ENCODE results near the gene CCL8. TPM values are rescaled to one million over a fixed set of nuclear protein-coding genes. Genes with fewer than 3 reads are reported as not detected.

The CCL8 gene
- total RNA-seq (not detected), total RNA-seq (0 reads per million in 2 donors)

DNA sequence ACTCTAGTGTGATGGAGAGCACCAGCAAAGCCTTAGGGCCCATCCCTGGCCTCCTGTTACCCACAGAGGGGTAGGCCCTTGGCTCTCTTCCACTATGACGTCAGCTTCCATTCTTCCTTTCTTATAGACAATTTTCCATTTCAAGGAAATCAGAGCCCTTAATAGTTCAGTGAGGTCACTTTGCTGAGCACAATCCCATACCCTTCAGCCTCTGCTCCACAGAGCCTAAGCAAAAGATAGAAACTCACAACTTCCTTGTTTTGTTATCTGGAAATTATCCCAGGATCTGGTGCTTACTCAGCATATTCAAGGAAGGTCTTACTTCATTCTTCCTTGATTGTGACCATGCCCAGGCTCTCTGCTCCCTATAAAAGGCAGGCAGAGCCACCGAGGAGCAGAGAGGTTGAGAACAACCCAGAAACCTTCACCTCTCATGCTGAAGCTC, at the start of gene CCL8:
Gene CCL8, plus strand, starts transcription at position 397 of the 445 bp plus-strand sequence. CDS start 67 bp downstream, outside the sequence.
- H3K4me3 Mint-ChIP-seq = no peak within 1 kb of the TSS
- peaks cover 39% of the 10 kb centered on the region for H3K27me3 Mint-ChIP-seq
- no peak within 1 kb of the TSS for H3K27ac Mint-ChIP-seq
- DNase-seq (no peak), ATAC-seq (no peak)
- no peaks in the 10 kb centered on the region for H3K4me1 Mint-ChIP-seq
- no peaks in the 10 kb centered on the region for H3K36me3 Mint-ChIP-seq (ENCODE audit: low read depth)
- no peaks in the 10 kb centered on the region for H3K9me3 ChIP-seq (ENCODE audit: control insufficient read depth, low read length, poor library complexity, severe bottlenecking)

GRCh38 chr17:34269969-34270368, 49.3 kb upstream of the CCL8 start, which contains the start of gene CCL7:
Gene CCL7, plus strand, starts transcription at chr17:34270221. Its CDS starts 70 bp downstream, at chr17:34270291.
- no peak for ATAC-seq
- H3K4me1 Mint-ChIP-seq = no peaks in the 10 kb centered on the region
- H3K36me3 Mint-ChIP-seq (ENCODE audit: low read depth) = peaks cover 1% of the 10 kb centered on the region
- H3K4me3 Mint-ChIP-seq = no peak within 1 kb of the TSS
- H3K9me3 ChIP-seq (ENCODE audit: control insufficient read depth, low read length, poor library complexity, severe bottlenecking) = no peaks in the 10 kb centered on the region
- H3K27ac Mint-ChIP-seq = no peak within 1 kb of the TSS
- no peak for DNase-seq
- H3K27me3 Mint-ChIP-seq = peaks cover 87% of the 10 kb centered on the region

DNA sequence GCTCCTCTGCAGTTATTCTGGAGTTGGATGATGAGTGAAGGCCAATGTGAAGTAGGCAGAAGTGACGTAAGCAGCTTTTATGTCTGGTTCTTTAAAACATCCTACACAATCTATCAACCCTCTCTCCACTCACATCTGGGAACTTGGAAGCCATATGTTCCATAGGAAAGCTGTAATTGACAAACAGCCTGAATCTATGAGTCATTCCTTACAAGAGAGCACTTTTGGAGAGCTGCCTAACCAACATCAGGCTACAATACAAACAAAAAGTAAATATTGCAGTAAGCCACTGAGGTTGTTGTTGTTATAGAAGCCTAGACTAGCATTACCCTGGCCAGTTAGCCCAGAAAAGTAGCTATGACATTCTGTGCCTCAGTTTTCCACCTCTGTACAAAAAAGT, 43.4 kb upstream of the CCL8 start:
- no peak overlapping the region for H3K27ac Mint-ChIP-seq
- peaks cover 3% of the 10 kb centered on the region for H3K36me3 Mint-ChIP-seq (ENCODE audit: low read depth)
- ATAC-seq (no peak), DNase-seq (no peak)
- no peak overlapping the region for H3K4me3 Mint-ChIP-seq
- H3K4me1 Mint-ChIP-seq = no peaks in the 10 kb centered on the region
- peaks cover 69% of the 10 kb centered on the region for H3K27me3 Mint-ChIP-seq
- H3K9me3 ChIP-seq (ENCODE audit: control insufficient read depth, low read length, poor library complexity, severe bottlenecking) = no peaks in the 10 kb centered on the region

DNA sequence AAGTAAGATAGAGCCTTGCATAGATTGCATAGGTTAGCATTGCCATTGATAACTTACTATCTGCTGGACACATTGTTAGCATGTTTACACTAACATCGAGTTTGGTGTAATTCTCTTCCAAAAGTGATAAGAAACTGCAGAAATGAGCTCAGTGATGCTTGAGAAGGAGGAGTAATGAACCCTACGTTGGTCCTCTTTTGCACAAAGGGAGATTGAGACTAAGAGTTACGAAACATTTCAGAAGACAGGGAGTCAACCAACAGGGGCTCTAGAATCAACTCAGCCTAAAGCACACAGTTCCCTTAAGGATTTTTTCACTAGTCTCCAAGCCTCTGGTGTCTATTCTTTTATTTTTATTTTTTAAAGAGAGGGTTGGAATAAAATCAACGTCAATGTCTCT, 42.4 kb upstream of the CCL8 start:
- Mint-ChIP-seq H3K36me3 (ENCODE audit: low read depth) (peaks cover 3% of the 10 kb centered on the region), H3K27me3 (peaks cover 63% of the 10 kb centered on the region), H3K4me3 (no peak overlapping the region), H3K27ac (no peak overlapping the region), H3K4me1 (no peaks in the 10 kb centered on the region)
- DNase-seq (no peak), ATAC-seq (no peak)
- no peaks in the 10 kb centered on the region for H3K9me3 ChIP-seq (ENCODE audit: control insufficient read depth, low read length, poor library complexity, severe bottlenecking)

GRCh38 chr17:34283571-34283970, 35.7 kb upstream of the CCL8 start:
- H3K9me3 ChIP-seq (ENCODE audit: control insufficient read depth, low read length, poor library complexity, severe bottlenecking) = no peaks in the 10 kb centered on the region
- no peak for ATAC-seq
- Mint-ChIP-seq H3K27ac (no peak overlapping the region), H3K4me3 (no peak overlapping the region), H3K36me3 (ENCODE audit: low read depth) (no peaks in the 10 kb centered on the region), H3K4me1 (no peaks in the 10 kb centered on the region), H3K27me3 (peaks cover 46% of the 10 kb centered on the region)
- DNase-seq = no peak

- H3K27ac Mint-ChIP-seq = no peak within 1 kb of the TSS
- no peaks in the 10 kb centered on the region for H3K4me1 Mint-ChIP-seq
- ATAC-seq = no peak
- peaks cover 52% of the 10 kb centered on the region for H3K27me3 Mint-ChIP-seq
- H3K4me3 Mint-ChIP-seq = no peak within 1 kb of the TSS
- H3K9me3 ChIP-seq (ENCODE audit: control insufficient read depth, low read length, poor library complexity, severe bottlenecking) = no peaks in the 10 kb centered on the region
- no peak for DNase-seq
- H3K36me3 Mint-ChIP-seq (ENCODE audit: low read depth) = no peaks in the 10 kb centered on the region
Observed at GRCh38 chr17:34285286-34285792, 33.9 kb upstream of the CCL8 start, which contains the start of gene CCL11. Gene CCL11, plus strand, starts transcription at chr17:34285742. Its CDS starts 67 bp downstream, at chr17:34285809.

GRCh38 chr17:34287875-34288274, 31.4 kb upstream of the CCL8 start:
- DNase-seq (no peak), ATAC-seq (no peak)
- peaks cover 51% of the 10 kb centered on the region for H3K27me3 Mint-ChIP-seq
- H3K9me3 ChIP-seq (ENCODE audit: control insufficient read depth, low read length, poor library complexity, severe bottlenecking) = no peaks in the 10 kb centered on the region
- H3K36me3 Mint-ChIP-seq (ENCODE audit: low read depth) = no peaks in the 10 kb centered on the region
- H3K27ac Mint-ChIP-seq = no peak overlapping the region
- no peak overlapping the region for H3K4me3 Mint-ChIP-seq
- no peaks in the 10 kb centered on the region for H3K4me1 Mint-ChIP-seq

GRCh38 chr17:34290586-34290985, 28.6 kb upstream of the CCL8 start:
- H3K4me1 Mint-ChIP-seq = no peaks in the 10 kb centered on the region
- peaks cover 46% of the 10 kb centered on the region for H3K27me3 Mint-ChIP-seq
- H3K9me3 ChIP-seq (ENCODE audit: control insufficient read depth, low read length, poor library complexity, severe bottlenecking) = no peaks in the 10 kb centered on the region
- H3K27ac Mint-ChIP-seq = no peak overlapping the region
- no peaks in the 10 kb centered on the region for H3K36me3 Mint-ChIP-seq (ENCODE audit: low read depth)
- no peak for ATAC-seq
- DNase-seq = no peak
- no peak overlapping the region for H3K4me3 Mint-ChIP-seq

GRCh38 chr17:34291721-34292348, 27.4 kb upstream of the CCL8 start:
- Mint-ChIP-seq H3K27me3 (peaks cover 34% of the 10 kb centered on the region), H3K27ac (no peak overlapping the region)

DNA sequence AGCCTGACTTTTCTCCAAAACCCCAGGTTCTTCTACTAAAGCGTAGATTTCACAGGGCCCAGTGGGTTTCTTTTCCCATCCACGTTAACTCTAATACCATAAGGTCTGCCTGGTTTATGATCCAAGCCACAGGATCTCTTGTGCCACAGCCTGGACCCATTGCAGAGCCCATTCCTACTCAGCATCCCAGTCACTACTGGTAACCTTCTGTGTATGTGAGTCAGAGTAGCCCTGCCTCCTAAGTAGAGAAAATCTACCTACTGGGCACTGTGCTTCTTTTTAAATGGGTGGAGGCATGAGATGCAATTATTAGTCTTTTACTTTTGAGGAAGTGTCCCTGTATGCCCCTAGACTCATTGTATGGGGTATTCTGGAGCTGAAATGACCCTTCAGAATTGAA, 20.2 kb upstream of the CCL8 start:
- no peak for ATAC-seq
- Mint-ChIP-seq H3K4me1 (no peaks in the 10 kb centered on the region), H3K27me3 (peaks cover 40% of the 10 kb centered on the region), H3K4me3 (no peak overlapping the region), H3K27ac (no peak overlapping the region), H3K36me3 (ENCODE audit: low read depth) (peaks cover 4% of the 10 kb centered on the region)
- no peak for DNase-seq
- H3K9me3 ChIP-seq (ENCODE audit: control insufficient read depth, low read length, poor library complexity, severe bottlenecking) = peaks cover 4% of the 10 kb centered on the region

More at GRCh38 chr17:34291721-34292348, 27.4 kb upstream of the CCL8 start:
- H3K36me3 Mint-ChIP-seq (ENCODE audit: low read depth) = no peaks in the 10 kb centered on the region
- no peaks in the 10 kb centered on the region for H3K4me1 Mint-ChIP-seq
- no peaks in the 10 kb centered on the region for H3K9me3 ChIP-seq (ENCODE audit: control insufficient read depth, low read length, poor library complexity, severe bottlenecking)
- no peak overlapping the region for H3K4me3 Mint-ChIP-seq
- ATAC-seq = no peak
- no peak for DNase-seq

DNA sequence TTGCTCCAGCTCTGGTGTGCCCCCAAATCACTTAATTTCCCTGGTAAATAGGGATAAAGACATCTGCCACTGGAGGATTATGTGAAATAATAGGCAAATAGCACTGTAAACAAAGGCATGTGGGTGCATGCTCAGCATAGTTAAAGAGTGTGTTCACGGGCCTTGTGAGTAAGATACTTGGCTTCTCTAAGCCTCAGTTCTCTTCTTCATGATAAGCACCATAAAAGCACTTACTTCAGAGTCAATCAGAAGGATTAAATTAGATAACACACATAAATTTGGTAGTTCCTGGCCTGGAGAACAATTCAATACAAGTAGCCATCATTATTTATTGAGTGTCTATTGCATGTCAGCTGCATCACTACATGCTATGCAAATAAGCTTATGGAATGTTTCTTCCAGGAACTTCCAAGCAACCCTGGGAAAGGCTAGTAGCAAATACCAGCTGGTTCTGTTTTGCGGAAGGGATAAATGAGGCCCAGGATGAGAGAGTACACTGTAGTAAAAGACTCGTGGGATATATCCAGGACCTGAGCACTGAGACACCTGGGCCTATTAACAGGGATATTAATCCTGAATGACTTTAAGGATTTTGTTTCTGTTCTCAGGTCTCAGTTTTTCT, 19.2 kb upstream of the CCL8 start:
- DNase-seq = no peak

DNA sequence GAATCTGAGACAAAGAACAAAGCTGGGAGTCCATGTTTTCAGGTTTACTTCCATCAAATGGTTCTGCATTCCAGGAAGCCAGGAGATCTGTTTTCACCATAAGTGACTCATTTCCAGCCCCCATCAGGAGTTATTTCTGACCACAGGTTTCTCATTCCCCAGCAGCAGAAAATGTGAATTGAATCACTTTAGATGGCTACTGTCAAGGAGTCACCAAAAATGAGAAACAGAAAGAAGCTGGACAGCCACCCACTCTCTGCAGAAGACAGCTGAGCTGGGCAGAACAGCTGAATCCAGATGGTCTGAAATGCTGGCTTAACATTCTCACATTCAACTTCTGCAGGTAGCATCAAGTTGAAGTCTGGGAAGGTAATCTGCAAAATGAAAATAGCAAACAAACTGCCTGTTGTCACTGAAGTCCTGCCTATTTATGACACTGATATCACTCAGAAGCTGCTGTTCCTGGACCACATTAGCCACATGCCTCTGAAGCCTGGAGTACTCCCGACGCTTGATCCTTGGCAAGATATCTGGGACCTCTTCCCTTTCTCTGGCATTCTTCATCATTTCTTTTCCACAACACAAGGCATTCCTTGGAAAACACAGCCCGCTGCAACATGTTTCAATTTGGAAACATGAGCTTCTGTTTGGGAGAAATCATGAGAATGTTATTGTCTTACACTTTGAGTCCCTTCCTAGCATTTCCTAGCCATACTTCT, 18.4 kb upstream of the CCL8 start:
- H3K4me1 Mint-ChIP-seq = no peaks in the 10 kb centered on the region
- H3K4me3 Mint-ChIP-seq = no peak overlapping the region
- H3K27ac Mint-ChIP-seq = no peak overlapping the region
- peaks cover 4% of the 10 kb centered on the region for H3K36me3 Mint-ChIP-seq (ENCODE audit: low read depth)
- DNase-seq = no peak
- no peak for ATAC-seq
- H3K27me3 Mint-ChIP-seq = peaks cover 50% of the 10 kb centered on the region
- H3K9me3 ChIP-seq (ENCODE audit: control insufficient read depth, low read length, poor library complexity, severe bottlenecking) = peaks cover 4% of the 10 kb centered on the region

More for the DNA sequence above, 19.2 kb upstream of the CCL8 start:
- peaks cover 49% of the 10 kb centered on the region for H3K27me3 Mint-ChIP-seq
- H3K4me3 Mint-ChIP-seq = no peak overlapping the region
- peaks cover 4% of the 10 kb centered on the region for H3K36me3 Mint-ChIP-seq (ENCODE audit: low read depth)
- H3K9me3 ChIP-seq (ENCODE audit: control insufficient read depth, low read length, poor library complexity, severe bottlenecking) = peaks cover 4% of the 10 kb centered on the region
- no peak overlapping the region for H3K27ac Mint-ChIP-seq
- no peak for ATAC-seq
- H3K4me1 Mint-ChIP-seq = no peaks in the 10 kb centered on the region

DNA sequence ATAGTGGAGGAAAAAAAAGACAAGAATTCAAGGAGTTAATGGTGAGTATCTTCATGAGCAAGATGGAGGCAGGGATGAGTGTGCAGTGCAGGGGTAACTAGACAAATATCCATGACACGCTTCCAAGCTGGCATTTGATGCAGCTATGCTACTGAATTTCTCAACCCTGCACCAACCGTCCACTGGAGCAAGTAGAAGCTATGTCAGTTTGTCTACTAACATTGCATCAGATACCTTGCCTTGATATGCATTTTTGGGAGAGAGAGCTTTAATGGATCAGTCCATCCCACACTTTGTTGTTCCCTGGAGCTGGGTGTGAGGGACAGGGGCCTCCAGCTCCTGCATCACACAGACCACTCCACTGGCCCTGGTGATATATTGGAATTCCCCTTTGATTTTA, 17.2 kb upstream of the CCL8 start:
- peaks cover 4% of the 10 kb centered on the region for H3K9me3 ChIP-seq (ENCODE audit: control insufficient read depth, low read length, poor library complexity, severe bottlenecking)
- DNase-seq (no peak), ATAC-seq (no peak)
- Mint-ChIP-seq H3K4me3 (no peak overlapping the region), H3K27me3 (peaks cover 54% of the 10 kb centered on the region), H3K36me3 (ENCODE audit: low read depth) (peaks cover 4% of the 10 kb centered on the region), H3K4me1 (no peaks in the 10 kb centered on the region), H3K27ac (no peak overlapping the region)

Measured in T-helper 17 cell (primary cell).